Nephron (organoid): ENCODE measurements around the gene ZNF775.

Experiments used
- H3K27ac Mint-ChIP-seq, 3 experiments: 2 replicates each; pipeline ENCODE4 v1.8.0; 2020; ENCODE audit warnings: mixed read lengths in 3 of 3, mild to moderate bottlenecking in 2 of 3, moderate library complexity in 1 of 3
- H3K27me3 Mint-ChIP-seq: 2 replicates; pipeline ENCODE4 v1.8.0; 2021; ENCODE audit warnings: low read depth, mild to moderate bottlenecking, moderate library complexity, mixed read lengths
- H3K36me3 Mint-ChIP-seq: 2 replicates; pipeline ENCODE4 v1.8.0; 2020; ENCODE audit warnings: low read depth, mixed read lengths
- H3K4me1 Mint-ChIP-seq: 2 replicates; pipeline ENCODE4 v1.8.0; 2020; ENCODE audit warnings: mixed read lengths
- H3K4me3 Mint-ChIP-seq, 3 experiments: 2 replicates each; pipeline ENCODE4 v1.8.0; 2020; ENCODE audit warnings: mild to moderate bottlenecking in 3 of 3, mixed read lengths in 3 of 3, moderate library complexity in 2 of 3
- H3K9me3 Mint-ChIP-seq: 2 replicates; pipeline ENCODE4 v1.8.0; 2020; ENCODE audit warnings: mixed read lengths
- TF ChIP-seq, protein P1 (sequence below), 3 experiments: fragments of 200-600 bp; sonication (generic); IDR thresholded peaks; one replicate each; pipeline ENCODE4 v1.5.0; 2021; ENCODE audit warnings: antibody characterized with exemption in 3 of 3; ENCODE audit not compliant: unreplicated experiment in 3 of 3

Gene ZNF775

GRCh38 chr7:150430465-150431085 lies 51.4 kb downstream of the ZNF775 start:
- no peak overlapping the region for H3K4me3 Mint-ChIP-seq
- no peak overlapping the region for H3K27ac Mint-ChIP-seq
- peaks cover 20% of the 10 kb centered on the region for H3K27me3 Mint-ChIP-seq
- H3K4me1 Mint-ChIP-seq: peaks cover 28% of the 10 kb centered on the region
- TF ChIP-seq, protein P1, sequence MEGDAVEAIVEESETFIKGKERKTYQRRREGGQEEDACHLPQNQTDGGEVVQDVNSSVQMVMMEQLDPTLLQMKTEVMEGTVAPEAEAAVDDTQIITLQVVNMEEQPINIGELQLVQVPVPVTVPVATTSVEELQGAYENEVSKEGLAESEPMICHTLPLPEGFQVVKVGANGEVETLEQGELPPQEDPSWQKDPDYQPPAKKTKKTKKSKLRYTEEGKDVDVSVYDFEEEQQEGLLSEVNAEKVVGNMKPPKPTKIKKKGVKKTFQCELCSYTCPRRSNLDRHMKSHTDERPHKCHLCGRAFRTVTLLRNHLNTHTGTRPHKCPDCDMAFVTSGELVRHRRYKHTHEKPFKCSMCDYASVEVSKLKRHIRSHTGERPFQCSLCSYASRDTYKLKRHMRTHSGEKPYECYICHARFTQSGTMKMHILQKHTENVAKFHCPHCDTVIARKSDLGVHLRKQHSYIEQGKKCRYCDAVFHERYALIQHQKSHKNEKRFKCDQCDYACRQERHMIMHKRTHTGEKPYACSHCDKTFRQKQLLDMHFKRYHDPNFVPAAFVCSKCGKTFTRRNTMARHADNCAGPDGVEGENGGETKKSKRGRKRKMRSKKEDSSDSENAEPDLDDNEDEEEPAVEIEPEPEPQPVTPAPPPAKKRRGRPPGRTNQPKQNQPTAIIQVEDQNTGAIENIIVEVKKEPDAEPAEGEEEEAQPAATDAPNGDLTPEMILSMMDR (IDR thresholded peaks at IDR 0.05; ENCODE audit: unreplicated experiment in 3 of 3): no peak
- H3K9me3 Mint-ChIP-seq: no peaks in the 10 kb centered on the region
- H3K36me3 Mint-ChIP-seq: no peaks in the 10 kb centered on the region

DNA sequence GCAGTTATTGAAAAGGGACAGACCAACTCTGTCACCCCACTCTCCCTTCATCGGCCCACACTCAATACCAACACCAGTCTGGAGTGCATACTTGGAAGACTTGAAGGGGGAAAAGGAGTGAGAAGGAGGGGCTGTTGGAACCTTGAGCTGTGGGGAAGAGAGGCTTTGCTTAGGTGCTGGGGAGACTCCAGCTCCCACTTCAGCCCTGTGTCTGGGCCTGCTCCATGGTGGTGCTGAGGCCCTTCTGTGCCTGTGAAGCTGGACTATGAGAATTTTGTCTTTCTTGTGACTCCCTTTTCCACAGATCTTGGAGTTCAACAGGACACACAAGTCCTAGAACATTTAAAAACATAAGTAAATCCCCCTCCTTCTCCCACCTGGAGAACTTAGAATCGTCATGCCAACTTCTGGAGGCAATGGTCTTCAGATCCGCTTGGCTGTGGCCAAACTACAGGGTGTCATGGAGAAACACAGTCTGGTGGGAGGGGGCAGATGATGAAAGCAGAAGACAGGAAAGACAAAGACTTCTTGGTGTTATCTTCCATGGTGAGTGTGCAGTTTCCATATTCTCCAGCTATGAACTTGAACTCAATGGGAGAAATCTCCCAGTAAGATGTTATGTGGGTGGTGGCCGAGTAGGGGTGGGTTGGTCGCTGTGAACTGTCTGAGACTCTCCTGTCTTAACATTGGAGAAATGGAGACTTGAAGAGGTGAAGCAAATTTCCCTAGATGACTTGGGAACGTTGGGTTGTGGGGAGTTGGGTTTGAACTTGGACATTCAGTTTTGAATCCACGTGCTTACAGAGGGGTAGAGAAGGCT lies 52.9 kb downstream of the ZNF775 start:
- TF ChIP-seq, protein P1 (IDR thresholded peaks at IDR 0.05; ENCODE audit: unreplicated experiment in 3 of 3): no peak
- Mint-ChIP-seq H3K4me3 (no peak overlapping the region), H3K27ac (no peak overlapping the region), H3K36me3 (no peaks in the 10 kb centered on the region), H3K27me3 (peaks cover 22% of the 10 kb centered on the region), H3K9me3 (no peaks in the 10 kb centered on the region), H3K4me1 (peaks cover 23% of the 10 kb centered on the region)

GRCh38 chr7:150432915-150433892 lies 54.1 kb downstream of the ZNF775 start:
- H3K9me3 Mint-ChIP-seq: peaks cover 2% of the 10 kb centered on the region
- peaks cover 17% of the 10 kb centered on the region for H3K4me1 Mint-ChIP-seq
- no peaks in the 10 kb centered on the region for H3K36me3 Mint-ChIP-seq
- H3K27ac Mint-ChIP-seq: no peak overlapping the region
- no peak overlapping the region for H3K4me3 Mint-ChIP-seq
- peaks cover 20% of the 10 kb centered on the region for H3K27me3 Mint-ChIP-seq
- TF ChIP-seq, protein P1 (IDR thresholded peaks at IDR 0.05; ENCODE audit: unreplicated experiment in 3 of 3): no peak

GRCh38 chr7:150434240-150434639 lies 55.1 kb downstream of the ZNF775 start:
- Mint-ChIP-seq H3K36me3 (no peaks in the 10 kb centered on the region), H3K9me3 (peaks cover 2% of the 10 kb centered on the region), H3K27ac (no peak overlapping the region), H3K27me3 (peaks cover 22% of the 10 kb centered on the region), H3K4me3 (no peak overlapping the region), H3K4me1 (peaks cover 10% of the 10 kb centered on the region)
- TF ChIP-seq, protein P1 (IDR thresholded peaks at IDR 0.05; ENCODE audit: unreplicated experiment in 3 of 3): no peak

DNA sequence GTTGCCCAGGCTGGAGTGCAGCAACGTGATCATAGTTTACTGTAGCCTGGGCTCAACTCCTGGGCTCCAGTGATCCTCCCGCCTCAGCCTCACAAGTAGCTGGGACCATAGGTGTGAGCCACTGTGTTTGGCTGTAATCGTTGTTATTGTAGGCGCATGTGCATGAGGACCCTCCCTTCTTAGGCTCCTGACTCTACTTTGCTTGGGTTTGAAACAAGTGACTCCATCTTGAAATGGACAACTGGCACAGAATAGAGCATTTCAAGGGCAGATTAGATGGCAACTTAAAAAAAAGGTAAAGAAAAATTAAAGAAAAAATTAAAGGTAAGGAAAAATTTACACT lies 55.9 kb downstream of the ZNF775 start:
- no peak overlapping the region for H3K4me3 Mint-ChIP-seq
- H3K27ac Mint-ChIP-seq: no peak overlapping the region
- no peaks in the 10 kb centered on the region for H3K36me3 Mint-ChIP-seq
- H3K9me3 Mint-ChIP-seq: peaks cover 5% of the 10 kb centered on the region
- TF ChIP-seq, protein P1 (IDR thresholded peaks at IDR 0.05; ENCODE audit: unreplicated experiment in 3 of 3): no peak
- peaks cover 22% of the 10 kb centered on the region for H3K27me3 Mint-ChIP-seq
- peaks cover 4% of the 10 kb centered on the region for H3K4me1 Mint-ChIP-seq
